Measurements from ENCODE around the gene BMERB1.

- TF ChIP-seq, protein P1, sequence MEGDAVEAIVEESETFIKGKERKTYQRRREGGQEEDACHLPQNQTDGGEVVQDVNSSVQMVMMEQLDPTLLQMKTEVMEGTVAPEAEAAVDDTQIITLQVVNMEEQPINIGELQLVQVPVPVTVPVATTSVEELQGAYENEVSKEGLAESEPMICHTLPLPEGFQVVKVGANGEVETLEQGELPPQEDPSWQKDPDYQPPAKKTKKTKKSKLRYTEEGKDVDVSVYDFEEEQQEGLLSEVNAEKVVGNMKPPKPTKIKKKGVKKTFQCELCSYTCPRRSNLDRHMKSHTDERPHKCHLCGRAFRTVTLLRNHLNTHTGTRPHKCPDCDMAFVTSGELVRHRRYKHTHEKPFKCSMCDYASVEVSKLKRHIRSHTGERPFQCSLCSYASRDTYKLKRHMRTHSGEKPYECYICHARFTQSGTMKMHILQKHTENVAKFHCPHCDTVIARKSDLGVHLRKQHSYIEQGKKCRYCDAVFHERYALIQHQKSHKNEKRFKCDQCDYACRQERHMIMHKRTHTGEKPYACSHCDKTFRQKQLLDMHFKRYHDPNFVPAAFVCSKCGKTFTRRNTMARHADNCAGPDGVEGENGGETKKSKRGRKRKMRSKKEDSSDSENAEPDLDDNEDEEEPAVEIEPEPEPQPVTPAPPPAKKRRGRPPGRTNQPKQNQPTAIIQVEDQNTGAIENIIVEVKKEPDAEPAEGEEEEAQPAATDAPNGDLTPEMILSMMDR (IDR thresholded peaks at IDR 0.05 in 8 of 11, conservative IDR thresholded peaks at IDR 0.05 in 3 of 11) = no peak
- TF ChIP-seq POLR2AphosphoS5 (IDR thresholded peaks at IDR 0.05) = no peak
Measured at GRCh38 chr16:15444264-15444663, 9.9 kb downstream of the BMERB1 start.
